HG02884 (cell line): Measurements from ENCODE around the gene CARNS1.
A peak's percentile ranks its signal among the peaks of the same experiment; 100 is the strongest.
"Not testable (repeated sequence)": the region's sequence is repeated elsewhere in the genome, so short reads cannot be mapped to it uniquely, and the experiment has no call there.

Experiments
- ATAC-seq: cut with Tn5 transposase; IDR thresholded peaks from one replicate; pipeline ENCODE4 v1.9.1; 2021; ENCODE audit warnings: mild to moderate bottlenecking, moderate library complexity; ENCODE audit not compliant: unreplicated experiment

Gene CARNS1

GRCh38 chr11:67396587-67397389, 18.7 kb upstream of the CARNS1 start:
- no peak for ATAC-seq

DNA sequence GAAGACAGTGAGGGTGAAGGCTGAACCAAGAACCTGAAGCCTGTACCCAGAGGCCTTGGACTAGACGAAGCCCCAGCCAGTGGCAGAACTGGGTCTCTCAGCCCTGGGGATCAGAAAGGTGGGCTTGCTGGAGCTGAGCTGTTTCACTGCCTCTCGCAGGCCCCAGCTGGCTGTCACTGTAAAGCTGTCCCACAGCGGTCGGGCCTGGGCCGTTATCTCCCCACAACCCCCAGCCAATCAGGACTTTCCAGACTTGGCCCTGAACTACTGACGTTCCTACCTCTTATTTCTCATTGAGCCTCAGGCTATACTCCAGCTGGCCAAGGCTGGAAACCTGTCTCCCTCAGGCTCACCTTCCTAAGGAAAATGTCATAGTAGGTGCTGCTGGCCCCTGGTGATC, 17.9 kb upstream of the CARNS1 start:
- no peak for ATAC-seq

- no peak for ATAC-seq
Measured at GRCh38 chr11:67397986-67398660, 17.4 kb upstream of the CARNS1 start.

DNA sequence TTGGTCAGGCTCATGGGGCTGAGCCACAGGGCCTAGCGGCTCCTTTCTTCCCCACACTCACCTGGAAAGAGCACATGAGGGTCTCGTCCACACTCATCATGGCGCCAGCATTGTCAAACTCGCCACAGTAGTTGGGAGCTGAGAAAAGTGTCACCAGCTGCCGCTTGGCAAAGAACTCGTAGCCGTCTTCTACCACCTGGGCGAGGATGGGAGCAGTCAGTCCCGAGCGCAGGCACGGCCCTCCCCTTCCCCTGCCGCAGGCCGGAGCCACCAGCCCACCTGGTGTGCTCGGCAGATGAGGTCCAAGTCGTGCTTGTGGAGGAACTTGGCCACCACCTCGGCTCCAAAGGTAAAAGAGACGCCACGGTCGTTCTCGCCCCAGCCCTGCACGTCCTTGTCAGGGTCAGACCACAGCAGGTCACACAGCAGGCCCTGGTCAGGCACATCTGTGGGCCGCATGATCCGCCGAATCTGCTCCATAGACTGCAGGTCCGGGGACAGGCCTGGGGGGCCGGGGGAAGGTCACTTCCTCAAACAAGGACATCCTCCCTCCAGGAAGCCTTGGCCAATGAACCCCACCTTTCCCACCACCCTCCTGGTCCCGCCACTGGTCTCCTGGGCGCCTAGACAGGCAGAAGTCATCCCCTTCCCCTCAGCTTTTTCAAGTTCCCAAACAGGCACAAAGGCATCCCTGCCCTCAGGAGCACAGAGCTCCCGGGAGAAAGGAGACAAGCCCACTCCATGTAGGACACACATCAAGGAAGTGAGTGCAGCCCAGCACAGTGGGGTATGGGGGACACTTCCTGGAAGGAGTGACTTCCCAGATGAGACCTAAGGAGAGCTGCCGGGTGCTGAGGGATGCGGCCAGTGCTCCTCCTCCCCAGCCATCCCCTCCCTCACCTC, 16.6 kb upstream of the CARNS1 start:
- ATAC-seq = no peak

DNA sequence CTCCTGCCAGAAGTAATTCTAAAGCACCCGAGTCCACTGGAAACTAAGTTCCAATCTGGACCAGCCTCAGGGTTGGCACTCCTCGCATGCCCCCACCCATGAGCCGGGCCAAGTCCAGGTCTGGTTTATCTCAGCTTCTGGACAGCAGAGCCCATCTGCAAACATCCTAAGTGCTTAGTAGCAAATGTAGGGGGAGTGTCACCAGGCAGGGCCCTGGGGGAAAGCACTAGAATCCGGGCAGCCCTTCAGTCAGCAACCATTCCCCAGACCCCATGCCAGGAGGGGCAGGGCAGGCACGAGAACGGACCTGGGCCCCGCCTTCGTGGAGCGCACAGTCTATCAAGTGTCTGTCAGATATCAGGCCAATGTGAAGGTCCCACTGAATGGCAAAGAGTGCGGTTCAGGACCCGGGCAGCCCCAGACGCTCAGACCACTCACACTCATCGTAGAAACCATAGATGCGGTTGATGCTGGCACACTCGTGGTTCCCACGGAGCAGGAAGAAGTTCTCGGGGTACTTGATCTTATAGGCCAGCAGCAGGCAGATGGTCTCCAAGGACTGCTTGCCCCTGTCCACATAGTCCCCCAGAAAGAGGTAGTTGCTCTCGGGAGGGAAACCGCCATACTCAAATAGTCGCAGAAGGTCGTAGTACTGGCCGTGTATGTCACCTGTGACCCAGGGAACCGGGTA, 15.1 kb upstream of the CARNS1 start:
- ATAC-seq = no peak

DNA sequence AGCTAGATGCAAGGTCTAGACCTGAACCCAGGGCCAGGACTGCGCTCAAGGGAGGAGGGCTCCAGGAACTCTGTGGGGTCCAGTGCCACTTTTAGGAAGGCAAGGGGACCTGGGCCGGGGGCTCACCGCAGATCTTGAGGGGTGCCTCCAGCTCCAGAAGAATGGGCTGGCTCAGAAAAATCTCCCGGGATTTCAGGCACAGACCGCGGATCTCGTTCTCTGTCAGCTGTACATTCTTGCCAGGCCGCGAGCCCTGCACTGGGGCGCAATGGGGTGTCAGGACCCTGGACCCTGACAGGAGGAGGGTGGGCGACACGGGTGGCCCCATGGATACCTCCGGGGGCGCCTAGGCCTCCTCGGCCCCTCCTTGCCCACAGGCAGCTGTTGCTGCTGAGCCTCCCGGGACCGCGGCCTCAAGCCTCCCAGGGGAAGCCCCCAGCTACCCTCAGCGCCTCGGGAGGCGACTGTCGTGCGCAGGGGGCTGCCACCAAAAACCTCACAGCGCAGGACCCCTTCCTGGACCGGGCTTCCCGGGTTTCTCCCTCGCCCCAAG, 14.5 kb upstream of the CARNS1 start:
- ATAC-seq = peak; percentile 20

GRCh38 chr11:67401495-67402191, 13.8 kb upstream of the CARNS1 start, which contains the start of gene PPP1CA:
PPP1CA (minus strand) TSS chr11:67401858; CDS start chr11:67401782, 76 bp downstream.
- peak; percentile 44 for ATAC-seq

- not testable (repeated sequence) for ATAC-seq
Measured at GRCh38 chr11:67402192-67402839, 13.2 kb upstream of the CARNS1 start.

- ATAC-seq = not testable (repeated sequence)
Measured at GRCh38 chr11:67403085-67403484, 12.4 kb upstream of the CARNS1 start.

DNA sequence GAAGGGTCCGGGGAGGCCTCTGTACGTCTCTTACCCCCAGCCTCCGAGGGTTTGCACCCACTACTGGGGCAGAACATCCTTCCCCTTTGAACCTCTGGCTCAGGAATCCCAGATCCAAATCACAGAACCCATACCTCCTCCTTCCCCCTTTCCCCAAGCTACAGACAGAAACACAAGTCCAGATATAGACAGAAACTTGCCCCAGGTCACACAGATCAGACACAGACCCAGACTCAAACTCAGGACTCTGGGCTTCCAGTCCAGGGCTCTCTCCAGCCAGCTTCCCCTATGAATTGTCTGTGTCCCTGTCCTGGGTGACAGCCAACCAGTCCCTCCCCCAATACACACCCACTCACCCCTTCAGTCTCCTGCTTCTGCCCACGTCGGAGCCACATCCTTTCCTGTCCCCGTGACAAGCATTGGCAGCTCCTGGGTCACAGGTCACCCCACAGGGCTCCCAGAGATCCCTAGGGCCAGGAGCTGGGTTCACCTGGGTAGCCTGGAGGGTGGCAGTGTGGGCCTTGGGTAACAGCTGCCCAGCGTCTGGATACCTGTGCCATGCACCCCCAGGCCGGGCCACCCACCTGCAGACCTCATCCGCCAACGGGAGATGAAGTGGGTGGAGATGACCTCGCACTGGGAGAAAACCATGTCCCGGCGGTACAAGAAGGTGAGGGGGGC, 10.8 kb upstream of the CARNS1 start:
- ATAC-seq = no peak

- no peak for ATAC-seq
Measured at GRCh38 chr11:67405196-67405567, 10.3 kb upstream of the CARNS1 start.

GRCh38 chr11:67405688-67406339, 9.7 kb upstream of the CARNS1 start:
- ATAC-seq = no peak

DNA sequence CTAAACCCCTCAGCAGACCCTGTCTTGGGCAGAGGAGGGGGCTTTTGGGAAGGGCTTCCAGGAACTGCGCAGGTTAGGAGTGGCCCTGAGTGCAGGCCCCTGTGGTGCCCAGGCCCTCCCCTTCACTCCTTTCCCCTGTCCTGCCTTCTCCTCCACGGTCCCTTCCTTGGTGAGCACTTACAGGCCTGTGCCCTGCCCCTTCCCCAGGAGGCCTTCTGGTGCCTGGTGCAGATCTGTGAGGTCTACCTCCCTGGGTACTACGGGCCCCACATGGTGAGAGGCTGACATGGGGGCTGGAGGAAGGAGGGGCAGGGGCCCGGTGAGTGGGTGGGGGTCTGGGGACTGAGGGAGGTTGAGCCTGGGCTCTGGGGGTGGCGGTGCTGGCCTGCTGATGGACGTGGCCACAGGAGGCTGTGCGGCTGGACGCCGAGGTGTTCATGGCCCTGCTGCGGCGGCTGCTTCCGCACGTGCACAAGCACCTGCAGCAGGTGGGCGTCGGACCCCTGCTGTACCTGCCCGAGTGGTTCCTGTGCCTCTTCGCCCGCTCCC, 9.0 kb upstream of the CARNS1 start:
- no peak for ATAC-seq

DNA sequence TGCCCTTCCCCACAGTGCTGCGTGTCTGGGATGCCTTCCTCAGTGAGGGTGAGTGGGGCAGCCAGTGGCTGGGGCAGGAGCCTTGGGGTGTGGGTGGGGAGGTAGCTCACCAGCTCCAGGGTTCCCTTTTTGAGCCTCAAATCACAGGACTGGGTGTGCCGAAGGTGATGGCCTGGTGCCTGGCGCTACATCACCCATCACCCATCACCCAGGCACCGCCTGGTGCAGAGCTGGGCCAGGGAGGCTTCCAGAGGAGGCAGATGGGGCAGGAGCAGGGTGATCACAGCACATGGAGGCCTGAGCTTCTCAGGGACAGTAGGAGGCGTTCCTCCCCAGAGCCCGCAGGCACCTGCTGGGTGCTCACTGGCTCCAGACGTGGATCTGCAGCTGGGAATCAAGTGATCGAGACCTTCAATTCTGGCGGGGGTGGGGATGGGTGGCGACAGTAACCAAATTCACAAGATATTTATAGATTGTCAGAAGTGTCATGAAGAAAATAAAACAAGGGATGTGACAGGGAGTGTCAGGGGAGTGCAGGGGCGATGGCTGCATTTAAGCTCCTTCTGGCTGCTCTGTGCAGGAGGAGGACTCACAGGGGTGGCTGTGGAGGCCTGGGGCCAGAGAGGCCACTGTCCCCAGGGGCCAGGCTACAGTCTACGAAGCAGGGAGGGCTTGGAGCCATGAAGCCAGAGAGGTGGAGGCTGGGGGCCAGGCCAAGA, 8.3 kb upstream of the CARNS1 start:
- ATAC-seq = no peak

DNA sequence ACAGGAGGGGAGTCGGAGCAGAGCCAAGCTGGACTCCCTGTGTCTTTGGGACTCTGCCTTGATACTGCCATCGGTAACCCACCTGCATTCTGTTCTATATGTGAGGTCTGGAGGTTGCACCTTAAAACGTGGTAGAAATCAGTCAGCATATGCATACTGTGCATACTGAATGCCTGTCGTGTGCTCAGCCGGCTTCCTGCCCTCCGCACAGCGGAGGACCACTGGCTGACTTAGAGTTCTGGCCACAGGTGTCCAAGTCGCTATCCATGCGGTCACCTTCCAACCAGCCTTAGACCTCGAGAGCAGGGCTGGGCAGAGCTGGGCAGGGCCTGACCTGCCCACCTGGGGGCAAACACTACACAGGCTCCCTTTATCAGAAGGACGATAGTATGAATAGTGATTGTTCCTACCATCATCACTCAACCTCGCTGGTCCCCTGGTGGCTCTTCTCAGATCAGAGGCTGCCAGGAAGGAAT, 7.8 kb upstream of the CARNS1 start:
- ATAC-seq = no peak

- no peak for ATAC-seq
Measured at GRCh38 chr11:67408437-67409200, 6.9 kb upstream of the CARNS1 start.
